HepG2 (cell line): ENCODE results near the gene NCOA7. TPM values are rescaled to one million over a fixed set of nuclear protein-coding genes. Genes with fewer than 3 reads are reported as not detected.
A peak's percentile ranks its signal among the peaks of the same experiment; 100 is the strongest.

Experiments
- CC2D1A ChIP-seq: sonication (generic); formaldehyde crosslinking; IDR thresholded peaks from 2 replicates; pipeline ENCODE4 v1.8.1; 2023; ENCODE audit warnings: mild to moderate bottlenecking, missing genetic modification reagents
- EZH2 ChIP-seq: conservative IDR thresholded peaks from 2 replicates; pipeline ENCODE4 v1.6.1; 2012; ENCODE audit warnings: mild to moderate bottlenecking, low read depth, low read length, moderate library complexity
- HOXA5 ChIP-seq: sonication (generic); formaldehyde crosslinking; IDR thresholded peaks from 2 replicates; pipeline ENCODE4 v1.4.0; 2020; ENCODE audit warnings: missing genetic modification reagents
- HOXD1 ChIP-seq: sonication (generic); formaldehyde crosslinking; IDR thresholded peaks from 2 replicates; pipeline ENCODE4 v1.5.0; 2020; ENCODE audit warnings: missing genetic modification reagents
- KAT8 ChIP-seq: IDR thresholded peaks from 2 replicates; pipeline ENCODE4 v1.6.1; 2016; ENCODE audit warnings: missing genetic modification reagents, missing compliant biosample characterization
- KMT2A ChIP-seq: sonication (generic); formaldehyde crosslinking; IDR thresholded peaks from 2 replicates; pipeline ENCODE4 v1.4.0; 2020; ENCODE audit warnings: missing genetic modification reagents
- NR2F1 ChIP-seq, 2 experiments: fragments of 450-650 bp in 1 of 2; formaldehyde crosslinking in 1 of 2; IDR thresholded peaks; 2 replicates each; pipeline versions ENCODE4 v1.5.0 to v1.6.1; 2016 to 2020; ENCODE audit warnings: mild to moderate bottlenecking in 1 of 2, missing compliant biosample characterization in 1 of 2, missing genetic modification reagents in 1 of 2, moderate library complexity in 1 of 2
- SAP130 ChIP-seq: IDR thresholded peaks from 2 replicates; pipeline ENCODE4 v1.6.1; 2016; ENCODE audit warnings: low read depth
- SP5 ChIP-seq: IDR thresholded peaks from 2 replicates; pipeline ENCODE4 v1.6.1; 2016; ENCODE audit warnings: low read depth, borderline replicate concordance
- TBX3 ChIP-seq: fragments of 450-650 bp; IDR thresholded peaks from 2 replicates; pipeline ENCODE4 v1.6.1; 2017; ENCODE audit warnings: antibody characterized with exemption, mild to moderate bottlenecking, inconsistent platforms, borderline replicate concordance
- ZNF24 ChIP-seq: fragments of 450-650 bp; IDR thresholded peaks from 2 replicates; pipeline ENCODE4 v1.6.1; 2017; ENCODE audit warnings: antibody characterized with exemption, mild to moderate bottlenecking
- ZNF460 ChIP-seq: sonication (generic); formaldehyde crosslinking; IDR thresholded peaks from 2 replicates; pipeline ENCODE4 v1.5.1; 2020; ENCODE audit warnings: missing genetic modification reagents, mild to moderate bottlenecking, borderline replicate concordance
- ZZZ3 ChIP-seq: sonication (generic); formaldehyde crosslinking; IDR thresholded peaks from 2 replicates; pipeline ENCODE4 v1.4.0; 2020; ENCODE audit warnings: missing genetic modification reagents, mild to moderate bottlenecking, borderline replicate concordance
- polyA plus RNA-seq, 8 experiments: library from polyadenylated mRNA; depleted of rRNA in 3 of 8; stranded (reverse) in 7 of 8; unstranded in 1 of 8; fragments of >200 nt; fragmentation: Illumina TruSeq in 4 of 8; extraction: Trizol in 4 of 8; gene quantifications; 2 replicates each; pipeline versions ENCODE4 v1.2.1 to v1.2.3, GENCODE V29; 2011 to 2016; ENCODE audit warnings: low read depth in 4 of 8, missing spikeins in 1 of 8, mixed read lengths in 1 of 8; ENCODE audit not compliant: insufficient read depth in 1 of 8
- total RNA-seq, 5 experiments: library from RNA; depleted of rRNA; stranded (reverse); fragments of >200 nt; fragmentation: Illumina TruSeq; extraction: Trizol; gene quantifications; 2 replicates each; pipeline ENCODE4 v1.2.3, GENCODE V29; 2016; ENCODE audit warnings: low read depth in 1 of 5
- TF ChIP-seq, protein P1 (sequence below), 2 experiments: sonication (generic) in 1 of 2; formaldehyde crosslinking in 1 of 2; IDR thresholded peaks; 2 replicates each; pipeline versions ENCODE4 v1.6.1 to v1.9.0; 2014 to 2022; ENCODE audit warnings: antibody characterized with exemption in 1 of 2, borderline replicate concordance in 1 of 2, inconsistent platforms in 1 of 2, low read depth in 1 of 2, missing genetic modification reagents in 1 of 2
- TF ChIP-seq, protein P2 (sequence below): sonication (generic); formaldehyde crosslinking; IDR thresholded peaks from 2 replicates; pipeline ENCODE4 v1.4.0; 2020; ENCODE audit warnings: missing genetic modification reagents
- TF ChIP-seq, protein P3 (sequence below): IDR thresholded peaks from 2 replicates; pipeline ENCODE4 v1.6.1; 2012; ENCODE audit warnings: low read length, improper control_type of control experiment
- TF ChIP-seq, protein P4 (sequence below), 2 experiments: sonication (generic) in 1 of 2; formaldehyde crosslinking in 1 of 2; IDR thresholded peaks; 2 replicates each; pipeline versions ENCODE4 v1.4.0 to v1.6.1; 2018 to 2020; ENCODE audit warnings: missing genetic modification reagents in 2 of 2, borderline replicate concordance in 1 of 2, low read depth in 1 of 2, mild to moderate bottlenecking in 1 of 2, missing biosample characterization in 1 of 2

NCOA7 gene
- total and polyA plus RNA-seq, 2 of the 13 experiments (the other 11 are each of a cell fraction or from before 2014, with no cell fraction given), result 13.6 to 20.8 TPM

DNA sequence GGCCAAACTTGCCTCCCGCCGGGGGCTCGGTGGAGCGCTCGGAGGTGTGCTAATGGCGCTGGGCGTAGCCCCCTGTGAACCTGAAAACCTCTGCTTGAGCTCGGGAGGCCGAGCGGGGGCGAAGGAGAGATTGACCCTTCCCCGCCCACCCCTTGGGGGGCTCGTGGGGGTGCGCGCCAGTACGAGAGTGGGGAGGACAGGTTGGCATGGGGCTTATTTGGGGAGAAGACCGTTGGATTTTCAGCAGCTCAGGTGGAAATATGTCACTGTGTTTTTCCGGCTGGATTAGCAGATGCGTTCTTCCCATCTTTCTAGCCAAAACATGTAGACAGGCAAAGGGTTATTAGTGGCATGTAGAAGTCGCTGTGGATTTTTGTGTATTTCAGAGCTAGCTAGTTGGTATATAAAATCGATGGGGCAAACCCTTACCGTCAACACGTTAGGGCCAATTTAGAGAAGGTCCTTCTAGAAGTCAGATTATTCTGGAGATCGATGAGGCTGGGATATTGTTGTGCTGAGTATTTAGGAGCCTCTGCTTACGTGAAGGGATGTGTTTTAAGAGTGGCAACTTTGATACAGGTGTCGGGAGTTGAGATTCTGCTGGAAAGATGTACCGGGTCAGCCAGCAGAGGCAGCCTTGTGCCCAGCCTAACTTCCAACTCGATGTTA, 525 bp downstream of the NCOA7 start (continued):
- TF ChIP-seq, protein P1, sequence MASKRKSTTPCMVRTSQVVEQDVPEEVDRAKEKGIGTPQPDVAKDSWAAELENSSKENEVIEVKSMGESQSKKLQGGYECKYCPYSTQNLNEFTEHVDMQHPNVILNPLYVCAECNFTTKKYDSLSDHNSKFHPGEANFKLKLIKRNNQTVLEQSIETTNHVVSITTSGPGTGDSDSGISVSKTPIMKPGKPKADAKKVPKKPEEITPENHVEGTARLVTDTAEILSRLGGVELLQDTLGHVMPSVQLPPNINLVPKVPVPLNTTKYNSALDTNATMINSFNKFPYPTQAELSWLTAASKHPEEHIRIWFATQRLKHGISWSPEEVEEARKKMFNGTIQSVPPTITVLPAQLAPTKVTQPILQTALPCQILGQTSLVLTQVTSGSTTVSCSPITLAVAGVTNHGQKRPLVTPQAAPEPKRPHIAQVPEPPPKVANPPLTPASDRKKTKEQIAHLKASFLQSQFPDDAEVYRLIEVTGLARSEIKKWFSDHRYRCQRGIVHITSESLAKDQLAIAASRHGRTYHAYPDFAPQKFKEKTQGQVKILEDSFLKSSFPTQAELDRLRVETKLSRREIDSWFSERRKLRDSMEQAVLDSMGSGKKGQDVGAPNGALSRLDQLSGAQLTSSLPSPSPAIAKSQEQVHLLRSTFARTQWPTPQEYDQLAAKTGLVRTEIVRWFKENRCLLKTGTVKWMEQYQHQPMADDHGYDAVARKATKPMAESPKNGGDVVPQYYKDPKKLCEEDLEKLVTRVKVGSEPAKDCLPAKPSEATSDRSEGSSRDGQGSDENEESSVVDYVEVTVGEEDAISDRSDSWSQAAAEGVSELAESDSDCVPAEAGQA (IDR thresholded peaks at IDR 0.05; ENCODE audit: low read depth), result no peak
- TF ChIP-seq, protein P1 (CRISPR knock-in tag; IDR thresholded peaks at IDR 0.05; ENCODE audit: borderline replicate concordance), result no peak
- no peak for TF ChIP-seq ZZZ3
- no peak for TF ChIP-seq KAT8 (CRISPR knock-in tag)
- TF ChIP-seq, protein P2, sequence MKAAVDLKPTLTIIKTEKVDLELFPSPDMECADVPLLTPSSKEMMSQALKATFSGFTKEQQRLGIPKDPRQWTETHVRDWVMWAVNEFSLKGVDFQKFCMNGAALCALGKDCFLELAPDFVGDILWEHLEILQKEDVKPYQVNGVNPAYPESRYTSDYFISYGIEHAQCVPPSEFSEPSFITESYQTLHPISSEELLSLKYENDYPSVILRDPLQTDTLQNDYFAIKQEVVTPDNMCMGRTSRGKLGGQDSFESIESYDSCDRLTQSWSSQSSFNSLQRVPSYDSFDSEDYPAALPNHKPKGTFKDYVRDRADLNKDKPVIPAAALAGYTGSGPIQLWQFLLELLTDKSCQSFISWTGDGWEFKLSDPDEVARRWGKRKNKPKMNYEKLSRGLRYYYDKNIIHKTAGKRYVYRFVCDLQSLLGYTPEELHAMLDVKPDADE, result no peak
- no peak for TF ChIP-seq NR2F1 (CRISPR knock-in tag; IDR thresholded peaks at IDR 0.05)
- TF ChIP-seq, protein P3, sequence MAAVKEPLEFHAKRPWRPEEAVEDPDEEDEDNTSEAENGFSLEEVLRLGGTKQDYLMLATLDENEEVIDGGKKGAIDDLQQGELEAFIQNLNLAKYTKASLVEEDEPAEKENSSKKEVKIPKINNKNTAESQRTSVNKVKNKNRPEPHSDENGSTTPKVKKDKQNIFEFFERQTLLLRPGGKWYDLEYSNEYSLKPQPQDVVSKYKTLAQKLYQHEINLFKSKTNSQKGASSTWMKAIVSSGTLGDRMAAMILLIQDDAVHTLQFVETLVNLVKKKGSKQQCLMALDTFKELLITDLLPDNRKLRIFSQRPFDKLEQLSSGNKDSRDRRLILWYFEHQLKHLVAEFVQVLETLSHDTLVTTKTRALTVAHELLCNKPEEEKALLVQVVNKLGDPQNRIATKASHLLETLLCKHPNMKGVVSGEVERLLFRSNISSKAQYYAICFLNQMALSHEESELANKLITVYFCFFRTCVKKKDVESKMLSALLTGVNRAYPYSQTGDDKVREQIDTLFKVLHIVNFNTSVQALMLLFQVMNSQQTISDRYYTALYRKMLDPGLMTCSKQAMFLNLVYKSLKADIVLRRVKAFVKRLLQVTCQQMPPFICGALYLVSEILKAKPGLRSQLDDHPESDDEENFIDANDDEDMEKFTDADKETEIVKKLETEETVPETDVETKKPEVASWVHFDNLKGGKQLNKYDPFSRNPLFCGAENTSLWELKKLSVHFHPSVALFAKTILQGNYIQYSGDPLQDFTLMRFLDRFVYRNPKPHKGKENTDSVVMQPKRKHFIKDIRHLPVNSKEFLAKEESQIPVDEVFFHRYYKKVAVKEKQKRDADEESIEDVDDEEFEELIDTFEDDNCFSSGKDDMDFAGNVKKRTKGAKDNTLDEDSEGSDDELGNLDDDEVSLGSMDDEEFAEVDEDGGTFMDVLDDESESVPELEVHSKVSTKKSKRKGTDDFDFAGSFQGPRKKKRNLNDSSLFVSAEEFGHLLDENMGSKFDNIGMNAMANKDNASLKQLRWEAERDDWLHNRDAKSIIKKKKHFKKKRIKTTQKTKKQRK, result no peak
- no peak for TF ChIP-seq CC2D1A (CRISPR knock-in tag)
- TF ChIP-seq SP5 (CRISPR knock-in tag), result peak; percentile 19; the same call in 1 of the 2 replicates
- TF ChIP-seq HOXD1 (CRISPR knock-in tag), result no peak
- no peak; the same call in 1 of the 2 replicates for TF ChIP-seq SAP130 (CRISPR knock-in tag)
- no peak for TF ChIP-seq HOXA5 (CRISPR knock-in tag)
- TF ChIP-seq, protein P4, sequence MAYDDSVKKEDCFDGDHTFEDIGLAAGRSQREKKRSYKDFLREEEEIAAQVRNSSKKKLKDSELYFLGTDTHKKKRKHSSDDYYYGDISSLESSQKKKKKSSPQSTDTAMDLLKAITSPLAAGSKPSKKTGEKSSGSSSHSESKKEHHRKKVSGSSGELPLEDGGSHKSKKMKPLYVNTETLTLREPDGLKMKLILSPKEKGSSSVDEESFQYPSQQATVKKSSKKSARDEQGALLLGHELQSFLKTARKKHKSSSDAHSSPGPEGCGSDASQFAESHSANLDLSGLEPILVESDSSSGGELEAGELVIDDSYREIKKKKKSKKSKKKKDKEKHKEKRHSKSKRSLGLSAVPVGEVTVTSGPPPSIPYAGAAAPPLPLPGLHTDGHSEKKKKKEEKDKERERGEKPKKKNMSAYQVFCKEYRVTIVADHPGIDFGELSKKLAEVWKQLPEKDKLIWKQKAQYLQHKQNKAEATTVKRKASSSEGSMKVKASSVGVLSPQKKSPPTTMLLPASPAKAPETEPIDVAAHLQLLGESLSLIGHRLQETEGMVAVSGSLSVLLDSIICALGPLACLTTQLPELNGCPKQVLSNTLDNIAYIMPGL (CRISPR knock-in tag; IDR thresholded peaks at IDR 0.05; ENCODE audit: borderline replicate concordance in 1 of 2, low read depth in 1 of 2), result peak; percentile 24 to 72; a peak in 3 of 4 replicates
- no peak for TF ChIP-seq KMT2A
- no peak for TF ChIP-seq EZH2
- TF ChIP-seq ZNF24, result no peak
- no peak for TF ChIP-seq ZNF460 (CRISPR knock-in tag)
- no peak for TF ChIP-seq TBX3
